CD4-positive, alpha-beta T cell (primary cell): ENCODE data around the gene NUS1. TPM values are rescaled to one million over a fixed set of nuclear protein-coding genes. Genes with fewer than 3 reads are reported as not detected.
"Not testable (repeated sequence)": the region's sequence is repeated elsewhere in the genome, so short reads cannot be mapped to it uniquely, and the experiment has no call there.

Source experiments
- ATAC-seq: fragments of 200-7000 bp; cut with Tn5 transposase; one replicate; pipeline ENCODE4 v1.10.0; 2022; ENCODE audit warnings: mild to moderate bottlenecking; ENCODE audit not compliant: poor library complexity
- CTCF ChIA-PET: fragments of 350-600 bp; sonication (Branson Sonifier 250); formaldehyde crosslinking; loops from one replicate; lab custom pipeline; 2021; ENCODE audit warnings: antibody characterized with exemption, inconsistent platforms; lab: Charles Lee
- POLR2A ChIA-PET: fragments of 350-600 bp; sonication (Branson Sonifier 250); formaldehyde crosslinking; loops from one replicate; lab custom pipeline; 2021; ENCODE audit warnings: antibody characterized with exemption, inconsistent platforms; lab: Charles Lee
- DNase-seq, 14 experiments: peaks; one replicate each; pipeline ENCODE4 v3.0.0-alpha.2; 2013 to 2020; ENCODE audit warnings: mixed read lengths in 2 of 14
- H3K27ac ChIP-seq, 2 donors: one replicate each; pipeline versions ENCODE4 v1.5.1 to v1.7.0; 2013; ENCODE audit warnings: low read length in 2 of 2, low read depth in 1 of 2, mild to moderate bottlenecking in 1 of 2
- H3K27me3 ChIP-seq, 2 experiments: 1 replicate in 1 of 2; 2 replicates in 1 of 2; pipeline versions ENCODE4 v1.6.1 to v1.7.0; 2013; ENCODE audit warnings: low read length in 2 of 2, control low read depth in 1 of 2, mild to moderate bottlenecking in 1 of 2, moderate library complexity in 1 of 2; ENCODE audit not compliant: insufficient read depth in 2 of 2, control insufficient read depth in 1 of 2
- H3K36me3 ChIP-seq: one replicate; pipeline ENCODE4 v1.6.1; 2013; ENCODE audit warnings: low read length, control low read depth; ENCODE audit not compliant: insufficient read depth
- H3K4me1 ChIP-seq: one replicate; pipeline ENCODE4 v1.6.1; 2013; ENCODE audit warnings: low read length, control low read depth; ENCODE audit not compliant: insufficient read depth
- H3K4me3 ChIP-seq: one replicate; pipeline ENCODE4 v1.5.1; 2013; ENCODE audit warnings: mild to moderate bottlenecking, low read length, moderate library complexity
- H3K9me3 ChIP-seq, 2 experiments: 1 replicate in 1 of 2; 2 replicates in 1 of 2; pipeline versions ENCODE4 v1.6.1 to v1.7.0; 2013; ENCODE audit warnings: low read length in 2 of 2, mild to moderate bottlenecking in 2 of 2, control low read depth in 1 of 2, moderate library complexity in 1 of 2; ENCODE audit not compliant: control insufficient read depth in 1 of 2, insufficient read depth in 1 of 2
- H3K27ac Mint-ChIP-seq: one replicate; pipeline ENCODE4 v1.8.0; 2020; ENCODE audit warnings: mixed read lengths
- H3K27me3 Mint-ChIP-seq: one replicate; pipeline ENCODE4 v1.8.0; 2021; ENCODE audit warnings: mixed read lengths
- H3K36me3 Mint-ChIP-seq: one replicate; pipeline ENCODE4 v1.8.0; 2021; ENCODE audit warnings: low read depth, mixed read lengths
- H3K4me1 Mint-ChIP-seq: one replicate; pipeline ENCODE4 v1.8.0; 2021; ENCODE audit warnings: low read depth, mixed read lengths
- H3K4me3 Mint-ChIP-seq: one replicate; pipeline ENCODE4 v1.8.0; 2020; ENCODE audit warnings: mild to moderate bottlenecking, mixed read lengths
- H3K9me3 Mint-ChIP-seq: one replicate; pipeline ENCODE4 v1.8.0; 2020; ENCODE audit warnings: mixed read lengths
- intact Hi-C, 2 experiments: fragments of 100-400 bp; cut with DNase I in 1 of 2; cut with micrococcal nuclease in 1 of 2; formaldehyde crosslinking; loops; one replicate each; pipeline versions ENCODE4 v1.15.1 to v1.9.0; 2023 to 2025; cut with DNase I, micrococcal nuclease
- total RNA-seq, 174 experiments: library from RNA in 2 of 174; stranded (reverse) in 2 of 174; gene quantifications; one replicate each; pipeline ENCODE4 v1.2.3 and lab custom pipeline; 2021 to 2026
- TF ChIP-seq, protein P1 (sequence below): fragments of 200-600 bp; IDR thresholded peaks from one replicate; pipeline ENCODE4 v1.8.0; 2022; ENCODE audit warnings: antibody characterized with exemption, mild to moderate bottlenecking

Gene NUS1
- total RNA-seq, 2 experiments from 2014 or later: 16.2 to 16.6 TPM

DNA sequence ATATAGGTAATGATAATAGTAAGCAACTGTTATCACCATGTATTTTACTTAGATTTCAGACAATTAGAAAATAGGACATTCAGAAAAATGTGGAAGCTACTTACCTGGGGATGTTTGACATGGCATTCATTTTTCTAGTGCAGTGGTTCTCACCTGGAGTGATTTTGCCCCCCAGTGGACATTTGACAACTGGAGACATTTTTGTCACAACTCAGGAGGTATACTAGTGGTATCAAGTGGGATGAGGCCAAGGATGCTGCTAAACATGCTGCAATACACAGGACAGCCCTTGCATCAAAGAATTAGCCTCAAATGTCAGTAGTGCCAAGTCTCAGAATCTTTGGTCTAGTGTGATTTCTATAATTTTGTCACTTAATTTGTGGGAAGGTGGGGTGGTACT is 36.1 kb downstream of the NUS1 start:
- ATAC-seq (no peak), DNase-seq (peak in 2 of 14 experiments; percentile 18 to 21)
- Mint-ChIP-seq H3K9me3 (no peaks in the 10 kb centered on the region), H3K4me1 (no peaks in the 10 kb centered on the region), H3K27ac (no peak overlapping the region), H3K4me3 (no peak overlapping the region), H3K27me3 (no peaks in the 10 kb centered on the region), H3K36me3 (peaks cover 4% of the 10 kb centered on the region)
- Histone ChIP-seq H3K36me3 (peaks cover 4% of the 10 kb centered on the region), H3K9me3 (no peaks in the 10 kb centered on the region), H3K4me1 (no peaks in the 10 kb centered on the region), H3K27me3 (no peaks in the 10 kb centered on the region), H3K4me3 (no peak overlapping the region), H3K27ac (no peak overlapping the region)
- CTCF ChIA-PET: no interaction called here
- TF ChIP-seq, protein P1, sequence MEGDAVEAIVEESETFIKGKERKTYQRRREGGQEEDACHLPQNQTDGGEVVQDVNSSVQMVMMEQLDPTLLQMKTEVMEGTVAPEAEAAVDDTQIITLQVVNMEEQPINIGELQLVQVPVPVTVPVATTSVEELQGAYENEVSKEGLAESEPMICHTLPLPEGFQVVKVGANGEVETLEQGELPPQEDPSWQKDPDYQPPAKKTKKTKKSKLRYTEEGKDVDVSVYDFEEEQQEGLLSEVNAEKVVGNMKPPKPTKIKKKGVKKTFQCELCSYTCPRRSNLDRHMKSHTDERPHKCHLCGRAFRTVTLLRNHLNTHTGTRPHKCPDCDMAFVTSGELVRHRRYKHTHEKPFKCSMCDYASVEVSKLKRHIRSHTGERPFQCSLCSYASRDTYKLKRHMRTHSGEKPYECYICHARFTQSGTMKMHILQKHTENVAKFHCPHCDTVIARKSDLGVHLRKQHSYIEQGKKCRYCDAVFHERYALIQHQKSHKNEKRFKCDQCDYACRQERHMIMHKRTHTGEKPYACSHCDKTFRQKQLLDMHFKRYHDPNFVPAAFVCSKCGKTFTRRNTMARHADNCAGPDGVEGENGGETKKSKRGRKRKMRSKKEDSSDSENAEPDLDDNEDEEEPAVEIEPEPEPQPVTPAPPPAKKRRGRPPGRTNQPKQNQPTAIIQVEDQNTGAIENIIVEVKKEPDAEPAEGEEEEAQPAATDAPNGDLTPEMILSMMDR: no peak
- POLR2A ChIA-PET: no interaction called here
- intact Hi-C loops: no loop called here

DNA sequence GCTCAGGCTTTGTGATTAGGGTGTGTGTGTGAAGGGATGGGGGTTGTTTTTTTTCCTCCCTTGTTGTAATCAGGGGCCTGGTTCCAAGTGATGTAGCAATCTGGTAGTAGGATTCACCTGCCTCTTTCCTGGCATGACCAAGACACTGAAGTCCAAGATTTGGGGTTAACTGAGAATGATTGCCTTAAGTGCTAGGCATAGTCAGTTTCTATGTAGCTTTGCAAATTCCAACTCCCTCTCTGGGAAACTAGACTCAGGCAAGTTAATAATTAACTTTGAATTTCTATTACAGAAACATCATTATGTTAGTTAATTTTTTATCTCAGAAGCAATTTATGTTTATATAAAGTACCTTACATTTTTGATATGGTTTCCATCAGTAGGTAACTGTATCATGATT is 43.6 kb downstream of the NUS1 start:
- Mint-ChIP-seq H3K27ac (no peak overlapping the region), H3K36me3 (no peaks in the 10 kb centered on the region), H3K27me3 (peaks cover 7% of the 10 kb centered on the region), H3K9me3 (peaks cover 3% of the 10 kb centered on the region), H3K4me3 (no peak overlapping the region), H3K4me1 (no peaks in the 10 kb centered on the region)
- Histone ChIP-seq H3K4me3 (no peak overlapping the region), H3K9me3 (peaks cover 0 to 10% of the 10 kb centered on the region in 2 experiments), H3K27ac (no peak overlapping the region), H3K36me3 (no peaks in the 10 kb centered on the region), H3K4me1 (no peaks in the 10 kb centered on the region), H3K27me3 (no peaks in the 10 kb centered on the region)
- intact Hi-C loops: no loop called here
- TF ChIP-seq, protein P1: no peak
- CTCF ChIA-PET: interaction anchor here (1.3 to 1.7 kb wide), 2 partner anchors 14 to 269 kb away, joined by 5 read pairs; no protein-coding TSS in a partner anchor
- POLR2A ChIA-PET: no interaction called here
- DNase-seq: no peak
- ATAC-seq: no peak

GRCh38 chr6:117721520-117721919 is 46.3 kb downstream of the NUS1 start:
- intact Hi-C loops, CTCF ChIA-PET, H3K27me3 ChIP-seq, H3K27me3 Mint-ChIP-seq, H3K4me3 ChIP-seq, H3K9me3 Mint-ChIP-seq, POLR2A ChIA-PET, H3K9me3 ChIP-seq, H3K36me3 ChIP-seq, DNase-seq, H3K4me3 Mint-ChIP-seq, H3K4me1 ChIP-seq, H3K36me3 Mint-ChIP-seq, ATAC-seq, H3K27ac ChIP-seq, H3K27ac Mint-ChIP-seq, H3K4me1 Mint-ChIP-seq: not testable (repeated sequence)

DNA sequence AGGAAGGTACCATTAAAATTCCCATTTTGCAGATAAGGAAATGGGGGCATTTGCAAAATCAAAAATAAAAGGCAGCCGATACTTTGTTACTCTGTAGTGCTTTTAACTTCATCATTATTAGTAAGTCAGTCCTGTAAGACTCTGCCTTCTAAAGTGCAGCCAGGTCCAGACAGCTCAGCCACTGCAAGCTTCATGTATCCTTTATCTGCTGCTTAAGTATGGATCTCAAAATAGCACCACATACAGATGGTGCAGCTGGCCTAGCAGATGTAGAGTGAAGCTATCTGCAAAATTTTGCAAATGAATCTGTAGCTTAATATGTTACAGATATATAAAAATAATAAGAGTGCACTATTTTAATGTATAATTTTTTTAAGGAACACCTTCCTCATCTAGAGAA is 53.4 kb downstream of the NUS1 start:
- ATAC-seq (no peak), DNase-seq (no peak)
- H3K4me1 Mint-ChIP-seq: no peaks in the 10 kb centered on the region
- H3K27me3 Mint-ChIP-seq: peaks cover 14% of the 10 kb centered on the region
- H3K4me3 ChIP-seq: no peak overlapping the region
- ChIA-PET POLR2A (interaction anchor here (0.6 kb wide), 1 partner anchor 1815 kb away, joined by 3 read pairs; no protein-coding TSS in a partner anchor), CTCF (no interaction called here)
- no peak overlapping the region for H3K27ac ChIP-seq
- peaks cover 2% of the 10 kb centered on the region for H3K9me3 Mint-ChIP-seq
- H3K36me3 ChIP-seq: no peaks in the 10 kb centered on the region
- intact Hi-C loops: no loop called here
- H3K4me3 Mint-ChIP-seq: no peak overlapping the region
- H3K9me3 ChIP-seq: peaks cover 0 to 3% of the 10 kb centered on the region in 2 experiments
- TF ChIP-seq, protein P1: no peak
- H3K27ac Mint-ChIP-seq: no peak overlapping the region
- H3K36me3 Mint-ChIP-seq: no peaks in the 10 kb centered on the region
- no peaks in the 10 kb centered on the region for H3K27me3 ChIP-seq
- no peaks in the 10 kb centered on the region for H3K4me1 ChIP-seq
